IPS-18a (cell line): ENCODE measurements around the gene CDH23.

Experiments used
- H3K27ac ChIP-seq: one replicate; pipeline ENCODE4 v1.5.1; 2013; ENCODE audit warnings: low read length
- H3K27me3 ChIP-seq: one replicate; pipeline ENCODE4 v1.6.1; 2013; ENCODE audit warnings: mild to moderate bottlenecking, low read length; ENCODE audit not compliant: control insufficient read depth, insufficient read depth
- H3K36me3 ChIP-seq: one replicate; pipeline ENCODE4 v1.6.1; 2013; ENCODE audit warnings: low read depth, low read length; ENCODE audit not compliant: control insufficient read depth
- H3K4me1 ChIP-seq: one replicate; pipeline ENCODE4 v1.6.1; 2013; ENCODE audit warnings: low read depth, low read length; ENCODE audit not compliant: control insufficient read depth
- H3K4me3 ChIP-seq: one replicate; pipeline ENCODE4 v1.5.1; 2013; ENCODE audit warnings: low read length
- H3K9ac ChIP-seq: one replicate; pipeline ENCODE4 v1.6.1; 2013; ENCODE audit warnings: mild to moderate bottlenecking, low read length, moderate library complexity
- H3K9me3 ChIP-seq: one replicate; pipeline ENCODE4 v1.6.1; 2013; ENCODE audit warnings: low read depth, low read length; ENCODE audit not compliant: control insufficient read depth

Gene CDH23

DNA sequence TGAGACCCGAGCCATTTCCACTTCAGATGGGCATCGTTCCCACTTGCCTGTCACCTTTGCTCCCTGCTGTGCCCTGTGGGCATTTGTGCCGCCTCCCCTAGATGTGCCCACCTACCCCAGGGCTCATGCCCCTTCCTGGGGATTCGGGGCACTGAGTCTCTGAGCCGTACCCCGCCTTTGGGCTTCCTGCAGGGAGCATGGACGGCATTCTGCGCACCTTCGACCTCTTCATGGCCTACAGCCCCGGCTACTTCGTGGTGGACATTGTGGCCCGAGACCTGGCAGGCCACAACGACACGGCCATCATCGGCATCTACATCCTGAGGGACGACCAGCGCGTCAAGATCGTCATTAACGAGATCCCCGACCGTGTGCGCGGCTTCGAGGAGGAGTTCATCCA lies 412.9 kb downstream of the CDH23 start:
- no peak overlapping the region for H3K4me3 ChIP-seq
- peaks cover 4% of the 10 kb centered on the region for H3K4me1 ChIP-seq

GRCh38 chr10:71810048-71810750 lies 413.5 kb downstream of the CDH23 start:
- peaks cover 4% of the 10 kb centered on the region for H3K4me1 ChIP-seq
- no peaks in the 10 kb centered on the region for H3K9me3 ChIP-seq
- no peak overlapping the region for H3K27ac ChIP-seq
- no peak overlapping the region for H3K9ac ChIP-seq
- H3K4me3 ChIP-seq: no peak overlapping the region
- peaks cover 5% of the 10 kb centered on the region for H3K27me3 ChIP-seq
- no peaks in the 10 kb centered on the region for H3K36me3 ChIP-seq

More for the DNA sequence above, 412.9 kb downstream of the CDH23 start:
- H3K9me3 ChIP-seq: no peaks in the 10 kb centered on the region
- H3K36me3 ChIP-seq: no peaks in the 10 kb centered on the region
- peaks cover 11% of the 10 kb centered on the region for H3K27me3 ChIP-seq
- H3K27ac ChIP-seq: no peak overlapping the region
- H3K9ac ChIP-seq: no peak overlapping the region

GRCh38 chr10:71811351-71811750 lies 414.6 kb downstream of the CDH23 start:
- Histone ChIP-seq H3K9me3 (no peaks in the 10 kb centered on the region), H3K9ac (no peak overlapping the region), H3K4me1 (peaks cover under 1% of the 10 kb centered on the region), H3K27ac (no peak overlapping the region), H3K4me3 (no peak overlapping the region), H3K27me3 (no peaks in the 10 kb centered on the region), H3K36me3 (peaks cover 9% of the 10 kb centered on the region)

DNA sequence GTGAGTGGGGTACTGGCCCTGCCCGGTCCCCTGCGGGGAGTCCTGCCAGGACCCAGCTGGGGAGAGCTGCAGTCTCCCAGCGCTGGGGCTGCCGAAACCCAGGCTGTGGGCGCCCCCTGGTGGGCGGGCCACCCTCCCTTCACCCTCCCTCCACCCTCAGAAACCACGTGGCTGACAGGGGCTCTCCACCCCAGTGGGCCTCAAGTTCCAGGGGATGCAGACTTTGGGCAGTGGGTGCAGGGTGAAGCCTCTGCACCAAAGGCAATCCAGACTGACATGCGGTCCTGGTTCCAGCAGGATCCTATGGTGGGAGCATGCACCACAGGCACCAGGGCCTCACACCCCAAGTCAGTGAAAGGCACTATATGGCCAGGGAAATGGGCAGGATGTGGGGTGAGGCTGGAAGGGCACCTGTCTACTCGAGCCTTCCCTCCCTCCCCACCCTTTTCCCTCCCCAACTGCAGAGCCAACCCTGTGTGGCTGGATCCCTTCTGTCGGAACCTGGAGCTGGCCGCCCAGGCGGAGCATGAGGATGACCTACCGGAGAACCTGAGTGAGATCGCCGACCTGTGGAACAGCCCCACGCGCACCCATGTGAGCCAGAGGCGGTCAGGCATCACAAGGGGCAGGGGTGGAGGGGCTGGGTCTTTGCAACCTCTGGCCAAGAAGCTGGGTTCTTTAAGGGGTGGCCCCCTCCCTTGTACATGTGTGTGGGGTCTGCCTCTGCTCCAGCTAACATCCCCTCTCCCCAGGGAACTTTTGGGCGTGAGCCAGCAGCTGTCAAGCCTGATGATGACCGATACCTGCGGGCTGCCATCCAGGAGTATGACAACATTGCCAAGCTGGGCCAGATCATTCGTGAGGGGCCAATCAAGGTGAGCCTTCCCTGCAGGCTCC lies 415.5 kb downstream of the CDH23 start:
- no peaks in the 10 kb centered on the region for H3K27me3 ChIP-seq
- no peak overlapping the region for H3K9ac ChIP-seq
- no peaks in the 10 kb centered on the region for H3K9me3 ChIP-seq
- peaks cover 18% of the 10 kb centered on the region for H3K36me3 ChIP-seq
- H3K27ac ChIP-seq: no peak overlapping the region
- H3K4me3 ChIP-seq: no peak overlapping the region
- H3K4me1 ChIP-seq: no peaks in the 10 kb centered on the region

DNA sequence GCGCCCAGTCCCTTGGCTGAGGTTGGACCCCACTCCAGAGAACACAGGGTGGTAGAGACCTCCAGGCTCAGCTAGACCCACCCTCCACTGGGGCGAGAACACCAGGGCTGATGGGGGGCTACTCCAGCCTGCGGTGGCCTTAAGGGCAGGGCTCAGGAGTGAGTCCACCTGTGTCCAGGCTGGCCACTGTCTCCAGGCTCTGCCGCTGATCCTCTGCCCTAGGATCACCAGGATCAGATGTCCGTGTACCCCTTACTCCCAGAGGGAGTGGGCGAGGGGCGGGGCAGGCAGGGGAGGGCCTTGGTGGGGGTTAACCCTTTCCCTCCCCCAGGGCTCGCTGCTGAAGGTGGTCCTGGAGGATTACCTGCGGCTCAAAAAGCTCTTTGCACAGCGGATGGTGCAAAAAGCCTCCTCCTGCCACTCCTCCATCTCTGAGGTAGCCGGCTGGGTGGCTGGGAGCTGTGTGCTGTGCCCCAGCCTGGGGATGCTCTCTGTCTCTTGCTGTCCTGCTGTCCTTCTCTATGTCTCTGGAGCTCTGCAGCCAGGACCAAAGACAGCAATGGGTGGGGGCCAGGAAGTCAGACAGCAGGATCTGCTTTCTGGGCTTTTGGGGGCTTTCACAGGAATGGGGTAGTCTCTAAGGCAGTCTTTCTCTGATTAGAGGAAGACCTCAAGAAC lies 416.3 kb downstream of the CDH23 start:
- no peaks in the 10 kb centered on the region for H3K4me1 ChIP-seq
- H3K4me3 ChIP-seq: no peak overlapping the region
- H3K27ac ChIP-seq: no peak overlapping the region
- H3K36me3 ChIP-seq: peaks cover 26% of the 10 kb centered on the region
- no peaks in the 10 kb centered on the region for H3K27me3 ChIP-seq
- no peak overlapping the region for H3K9ac ChIP-seq
- H3K9me3 ChIP-seq: no peaks in the 10 kb centered on the region

GRCh38 chr10:71814922-71815411 lies 418.2 kb downstream of the CDH23 start:
- Histone ChIP-seq H3K9ac (no peak overlapping the region), H3K36me3 (peaks cover 44% of the 10 kb centered on the region), H3K4me1 (no peaks in the 10 kb centered on the region)

DNA sequence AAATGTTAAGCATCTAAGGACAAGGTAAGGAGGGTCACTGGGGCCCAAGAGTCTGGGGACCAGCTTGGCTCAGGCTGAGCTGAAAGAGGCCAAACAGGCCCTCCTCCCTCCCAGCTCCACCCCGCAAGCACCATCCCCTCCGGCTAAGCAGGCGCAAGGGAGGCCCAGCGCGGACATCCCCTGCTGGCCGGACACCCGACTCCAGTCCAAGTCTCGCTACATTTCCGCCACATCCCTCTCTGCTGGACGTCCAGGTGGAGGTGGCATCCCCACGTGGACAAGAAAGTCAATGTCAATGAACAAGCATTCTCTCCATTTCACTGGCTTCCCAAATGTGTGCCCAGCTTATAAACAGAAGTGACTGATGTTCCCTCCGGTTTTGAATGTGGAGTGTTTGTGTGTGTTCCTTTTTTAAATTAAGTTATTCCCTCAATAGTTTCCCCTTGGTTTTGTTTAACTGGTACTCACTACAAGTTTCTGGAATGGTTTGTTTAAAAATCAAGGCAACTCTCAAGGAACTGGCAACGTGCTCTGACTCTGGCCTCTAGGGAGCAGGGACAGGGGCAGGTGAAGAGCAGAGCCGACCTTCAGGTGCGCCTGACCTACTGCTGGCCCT lies 418.9 kb downstream of the CDH23 start:
- H3K36me3 ChIP-seq: peaks cover 51% of the 10 kb centered on the region
- H3K9ac ChIP-seq: no peak overlapping the region
- no peak overlapping the region for H3K27ac ChIP-seq
- H3K9me3 ChIP-seq: no peaks in the 10 kb centered on the region
- H3K27me3 ChIP-seq: no peaks in the 10 kb centered on the region
- H3K4me3 ChIP-seq: no peak overlapping the region
- H3K4me1 ChIP-seq: no peaks in the 10 kb centered on the region

More at GRCh38 chr10:71814922-71815411, 418.2 kb downstream of the CDH23 start:
- H3K27me3 ChIP-seq: no peaks in the 10 kb centered on the region
- no peak overlapping the region for H3K4me3 ChIP-seq
- no peak overlapping the region for H3K27ac ChIP-seq
- H3K9me3 ChIP-seq: no peaks in the 10 kb centered on the region

DNA sequence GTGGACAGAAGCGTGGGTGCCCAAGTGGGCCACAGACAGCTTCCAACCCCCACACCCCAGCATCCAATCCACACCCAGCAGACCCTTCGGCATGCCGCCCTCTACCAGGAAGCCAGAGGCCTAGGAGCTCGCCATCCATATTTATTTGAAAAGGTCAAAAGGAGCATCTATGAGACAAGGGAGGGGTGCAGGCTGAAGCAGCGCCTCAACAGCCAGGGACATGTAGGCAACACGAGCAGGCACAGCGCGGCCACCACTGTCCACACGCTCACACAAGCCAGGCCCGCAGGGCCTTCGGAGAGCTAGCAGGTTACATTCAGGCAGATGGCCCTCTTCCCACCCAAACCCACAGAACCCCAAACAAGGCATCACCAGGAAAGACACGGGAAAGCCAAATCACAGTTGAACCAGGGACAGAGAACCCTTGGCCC lies 419.7 kb downstream of the CDH23 start:
- H3K27me3 ChIP-seq: no peaks in the 10 kb centered on the region
- H3K36me3 ChIP-seq: peaks cover 59% of the 10 kb centered on the region
- no peaks in the 10 kb centered on the region for H3K4me1 ChIP-seq
- H3K9me3 ChIP-seq: no peaks in the 10 kb centered on the region
- H3K4me3 ChIP-seq: no peak overlapping the region
- H3K9ac ChIP-seq: no peak overlapping the region
- H3K27ac ChIP-seq: no peak overlapping the region

DNA sequence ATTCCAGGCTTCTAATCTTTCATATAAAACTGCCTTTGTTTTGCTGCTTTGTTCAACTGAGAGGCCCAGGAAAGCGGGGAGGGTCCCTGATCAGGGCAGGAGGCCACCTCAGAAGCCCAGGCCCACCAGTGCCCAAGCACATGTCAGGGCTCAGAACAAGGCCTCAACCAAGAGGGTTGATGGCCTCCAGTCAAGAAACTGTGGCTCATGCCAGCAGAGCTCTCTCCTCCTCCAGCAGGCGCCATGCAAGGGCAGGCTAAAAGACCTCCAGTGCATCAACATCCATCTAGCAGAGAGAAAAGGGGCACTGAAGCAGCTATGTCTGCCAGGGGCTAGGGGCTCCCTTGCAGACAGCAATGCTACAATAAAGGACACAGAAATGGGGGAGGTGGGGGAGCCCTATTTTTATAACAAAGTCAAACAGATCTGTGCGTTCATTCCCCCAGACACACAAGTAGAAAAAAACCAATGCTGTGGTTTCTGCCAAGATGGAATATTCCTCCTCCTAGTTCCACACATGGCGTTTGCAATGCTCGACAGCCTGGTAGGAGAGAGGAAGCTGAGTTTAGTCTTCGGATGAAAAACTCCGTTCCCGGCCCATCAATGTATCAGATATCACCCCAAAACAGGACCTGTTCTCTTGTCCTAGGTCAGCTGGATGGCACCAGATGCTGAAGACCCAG lies 420.4 kb downstream of the CDH23 start:
- no peaks in the 10 kb centered on the region for H3K27me3 ChIP-seq
- peaks cover 66% of the 10 kb centered on the region for H3K36me3 ChIP-seq
- H3K27ac ChIP-seq: no peak overlapping the region
- no peak overlapping the region for H3K9ac ChIP-seq
- no peak overlapping the region for H3K4me3 ChIP-seq
- no peaks in the 10 kb centered on the region for H3K4me1 ChIP-seq
- H3K9me3 ChIP-seq: no peaks in the 10 kb centered on the region

DNA sequence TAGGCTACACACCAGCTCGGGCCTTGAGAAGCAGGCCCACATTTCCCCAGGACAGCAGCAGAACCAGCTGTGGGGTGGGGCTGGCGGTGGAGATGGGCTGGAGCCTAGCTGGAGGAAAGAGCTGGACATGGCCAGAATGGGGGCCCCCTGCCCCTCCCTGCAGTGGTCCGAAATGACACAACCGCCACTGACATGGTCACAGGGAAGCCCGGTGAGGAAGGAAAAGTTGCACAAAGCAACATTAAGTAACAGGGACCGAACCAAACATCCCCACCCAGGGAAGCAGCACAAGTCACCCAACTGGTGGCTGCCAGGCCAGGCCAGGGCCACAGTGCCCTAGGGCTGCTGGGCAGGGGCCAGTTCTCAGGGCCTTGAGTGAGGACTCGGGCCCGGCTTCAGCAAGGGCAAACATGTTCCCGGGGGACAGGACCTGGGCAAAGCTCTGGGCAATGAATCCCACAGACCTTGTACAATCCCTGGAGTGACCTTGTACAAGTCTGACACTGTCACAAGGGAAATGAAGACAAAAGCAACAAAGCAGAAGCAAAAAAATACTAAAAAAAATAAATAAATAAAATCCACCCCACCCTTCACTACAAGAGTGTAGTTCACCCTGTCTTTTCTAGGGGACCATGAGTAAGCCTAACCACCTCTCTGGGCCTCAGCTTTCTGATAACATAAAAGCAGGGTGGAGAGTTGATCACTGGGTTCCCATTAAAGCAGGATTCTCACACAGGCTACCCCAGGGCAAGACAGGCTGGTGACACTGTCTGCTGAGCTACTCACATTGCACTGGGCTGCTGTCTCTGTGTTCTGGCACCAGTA lies 421.3 kb downstream of the CDH23 start:
- no peak overlapping the region for H3K9ac ChIP-seq
- no peaks in the 10 kb centered on the region for H3K4me1 ChIP-seq
- H3K36me3 ChIP-seq: peaks cover 72% of the 10 kb centered on the region
- H3K4me3 ChIP-seq: no peak overlapping the region
- H3K9me3 ChIP-seq: no peaks in the 10 kb centered on the region
- H3K27me3 ChIP-seq: no peaks in the 10 kb centered on the region
- H3K27ac ChIP-seq: no peak overlapping the region
